Measurements from ENCODE around the gene CCND2.

GRCh38 chr12:4252601-4253000, 21.0 kb upstream of the CCND2 start:
- TF ChIP-seq MAX (IDR thresholded peaks at IDR 0.05) = no peak
- TF ChIP-seq YY1 (IDR thresholded peaks at IDR 0.05; ENCODE audit: low read depth) = no peak
- no peak for TF ChIP-seq USF1 (IDR thresholded peaks at IDR 0.05)
- TF ChIP-seq TAF1 (IDR thresholded peaks at IDR 0.05; ENCODE audit: low read depth) = no peak

Measured in Ishikawa (cell line).